Hepatocyte (in vitro differentiated cells): ENCODE results near the gene ANKS6. TPM values are rescaled to one million over a fixed set of nuclear protein-coding genes. Genes with fewer than 3 reads are reported as not detected.
A peak's percentile ranks its signal among the peaks of the same experiment; 100 is the strongest.

Experiments
- DNase-seq: peaks from one replicate; pipeline ENCODE4 v3.0.0-alpha.2; 2016; ENCODE audit warnings: low spot score
- H2AFZ ChIP-seq: fragments of 200-600 bp; sonication (generic); 2 replicates; pipeline ENCODE4 v1.6.0; 2016; ENCODE audit warnings: antibody characterized with exemption, mild to moderate bottlenecking
- H3K27ac ChIP-seq: fragments of 200-600 bp; sonication (generic); 2 replicates; pipeline ENCODE4 v1.5.1; 2016; ENCODE audit warnings: mild to moderate bottlenecking
- H3K27me3 ChIP-seq: fragments of 200-600 bp; sonication (generic); 2 replicates; pipeline ENCODE4 v1.6.1; 2016
- H3K36me3 ChIP-seq: fragments of 200-600 bp; sonication (generic); replicated peaks from 2 replicates; pipeline ENCODE4 v1.5.1; 2016; ENCODE audit warnings: low read depth; ENCODE audit not compliant: insufficient read depth
- H3K4me1 ChIP-seq: fragments of 200-600 bp; sonication (generic); 2 replicates; pipeline ENCODE4 v1.5.1; 2016; ENCODE audit warnings: mild to moderate bottlenecking, moderate library complexity; ENCODE audit not compliant: insufficient read depth
- H3K4me2 ChIP-seq: fragments of 200-600 bp; sonication (generic); 2 replicates; pipeline ENCODE4 v1.6.0; 2016
- H3K4me3 ChIP-seq: fragments of 200-600 bp; sonication (generic); 2 replicates; pipeline ENCODE4 v1.5.1; 2016; ENCODE audit warnings: mild to moderate bottlenecking
- H3K79me2 ChIP-seq: fragments of 200-600 bp; sonication (generic); 2 replicates; pipeline ENCODE4 v1.6.0; 2017; ENCODE audit warnings: mild to moderate bottlenecking
- H3K9me2 ChIP-seq: fragments of 200-600 bp; sonication (generic); replicated peaks from 2 replicates; pipeline ENCODE4 v1.6.0; 2017; ENCODE audit warnings: mild to moderate bottlenecking; ENCODE audit not compliant: insufficient read depth
- H3K9me3 ChIP-seq: fragments of 200-600 bp; sonication (generic); 2 replicates; pipeline ENCODE4 v1.5.1; 2016; ENCODE audit warnings: low read depth, mild to moderate bottlenecking
- H4K20me1 ChIP-seq: fragments of 200-600 bp; sonication (generic); 2 replicates; pipeline ENCODE4 v1.6.0; 2016; ENCODE audit warnings: mild to moderate bottlenecking; ENCODE audit not compliant: insufficient read depth, poor library complexity, severe bottlenecking
- EZH2 ChIP-seq: fragments of 200-600 bp; sonication (generic); IDR thresholded peaks from 2 replicates; pipeline ENCODE4 v1.6.1; 2016; ENCODE audit warnings: antibody characterized with exemption, mild to moderate bottlenecking, borderline replicate concordance
- EZH2phosphoT487 ChIP-seq: fragments of 200-600 bp; sonication (generic); IDR thresholded peaks from one replicate; pipeline ENCODE4 v1.6.1; 2018; ENCODE audit warnings: antibody characterized with exemption, mild to moderate bottlenecking, low read depth, moderate library complexity; ENCODE audit not compliant: unreplicated experiment, severe bottlenecking
- WGBS: methylation state at CpG from one replicate; pipeline ENCODE4 v1.1.6; 2016; ENCODE audit warnings: low lambda C conversion rate; ENCODE audit errors: missing lambda C conversion rate; 5-methylcytosine and 5-hydroxymethylcytosine counted together
- polyA plus RNA-seq: library from polyadenylated mRNA; unstranded; fragments of >200 nt; fragmentation: Nextera tagmentation; extraction: Ambion mirVana; gene quantifications from 2 replicates; pipeline ENCODE4 v1.2.1, GENCODE V29; 2016
- total RNA-seq: library from RNA; depleted of rRNA; stranded (reverse); fragments of >200 nt; gene quantifications from 2 replicates; pipeline ENCODE4 v1.2.3, GENCODE V29; 2014
- TF ChIP-seq, protein P1 (sequence below): fragments of 200-600 bp; sonication (generic); IDR thresholded peaks from 2 replicates; pipeline ENCODE4 v1.5.1; 2016; ENCODE audit warnings: antibody characterized with exemption, mild to moderate bottlenecking; ENCODE audit not compliant: poor library complexity

The ANKS6 gene
- total and polyA plus RNA-seq, 2 experiments from 2014 or later, result 21.3 to 22.9 TPM

GRCh38 chr9:98811051-98811650, 14.8 kb upstream of the ANKS6 start:
- WGBS, result 84% methylated on average over 2 of the region's 2 CpGs
- H3K9me3 ChIP-seq, result no peaks in the 10 kb centered on the region
- no peaks in the 10 kb centered on the region for H3K27me3 ChIP-seq
- H3K79me2 ChIP-seq, result no peaks in the 10 kb centered on the region
- no peak for DNase-seq
- peaks cover 33% of the 10 kb centered on the region for H3K4me1 ChIP-seq
- no peaks in the 10 kb centered on the region for H3K36me3 ChIP-seq
- H3K4me3 ChIP-seq, result no peak overlapping the region
- no peak overlapping the region for H2AFZ ChIP-seq
- H4K20me1 ChIP-seq, result no peaks in the 10 kb centered on the region
- peak overlapping the region; percentile 38 for H3K27ac ChIP-seq
- no peaks in the 10 kb centered on the region for H3K9me2 ChIP-seq
- TF ChIP-seq, protein P1, sequence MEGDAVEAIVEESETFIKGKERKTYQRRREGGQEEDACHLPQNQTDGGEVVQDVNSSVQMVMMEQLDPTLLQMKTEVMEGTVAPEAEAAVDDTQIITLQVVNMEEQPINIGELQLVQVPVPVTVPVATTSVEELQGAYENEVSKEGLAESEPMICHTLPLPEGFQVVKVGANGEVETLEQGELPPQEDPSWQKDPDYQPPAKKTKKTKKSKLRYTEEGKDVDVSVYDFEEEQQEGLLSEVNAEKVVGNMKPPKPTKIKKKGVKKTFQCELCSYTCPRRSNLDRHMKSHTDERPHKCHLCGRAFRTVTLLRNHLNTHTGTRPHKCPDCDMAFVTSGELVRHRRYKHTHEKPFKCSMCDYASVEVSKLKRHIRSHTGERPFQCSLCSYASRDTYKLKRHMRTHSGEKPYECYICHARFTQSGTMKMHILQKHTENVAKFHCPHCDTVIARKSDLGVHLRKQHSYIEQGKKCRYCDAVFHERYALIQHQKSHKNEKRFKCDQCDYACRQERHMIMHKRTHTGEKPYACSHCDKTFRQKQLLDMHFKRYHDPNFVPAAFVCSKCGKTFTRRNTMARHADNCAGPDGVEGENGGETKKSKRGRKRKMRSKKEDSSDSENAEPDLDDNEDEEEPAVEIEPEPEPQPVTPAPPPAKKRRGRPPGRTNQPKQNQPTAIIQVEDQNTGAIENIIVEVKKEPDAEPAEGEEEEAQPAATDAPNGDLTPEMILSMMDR, result no peak
- TF ChIP-seq EZH2phosphoT487 (no peak), EZH2 (no peak)
- H3K4me2 ChIP-seq, result no peak overlapping the region

DNA sequence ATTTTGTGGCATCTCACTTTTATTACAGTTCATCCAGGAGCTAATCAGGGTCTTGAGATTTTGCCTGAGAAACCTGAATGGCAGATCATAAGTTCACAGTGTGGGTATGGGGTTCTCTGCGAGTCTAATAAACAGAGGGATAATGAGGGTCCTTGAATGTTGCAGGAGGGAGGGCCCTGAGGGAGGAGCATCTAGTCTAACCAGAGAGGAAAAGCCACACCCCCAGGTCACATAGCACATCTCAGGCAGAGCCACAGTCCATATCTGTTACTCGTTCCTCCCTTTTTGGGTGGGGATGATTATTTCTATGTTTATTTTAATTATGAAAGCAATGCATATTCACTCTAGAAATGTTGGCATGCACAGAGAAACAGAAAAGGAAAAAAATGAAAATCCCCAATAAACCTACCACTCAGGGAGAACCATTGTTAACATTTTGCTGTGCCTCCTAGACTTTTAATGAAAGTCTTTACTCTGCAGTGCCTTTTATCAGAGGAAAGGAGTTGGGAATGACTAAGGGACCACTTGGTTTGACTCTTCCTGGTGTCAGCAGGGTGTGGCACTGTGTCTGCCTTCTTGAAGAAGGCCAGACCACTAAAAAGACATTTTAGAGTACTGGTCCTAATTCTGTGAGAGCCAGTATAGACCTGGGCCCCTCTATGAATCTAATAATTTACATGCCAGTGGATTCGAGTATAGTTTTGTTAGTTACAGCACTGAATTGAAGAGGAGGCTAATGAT, 13.9 kb upstream of the ANKS6 start:
- Histone ChIP-seq H3K27me3 (no peaks in the 10 kb centered on the region), H3K4me1 (peaks cover 35% of the 10 kb centered on the region), H3K9me3 (no peaks in the 10 kb centered on the region), H2AFZ (no peak overlapping the region), H3K79me2 (no peaks in the 10 kb centered on the region), H3K27ac (peak overlapping the region; percentile 69), H3K4me2 (peak overlapping the region; percentile 97), H4K20me1 (no peaks in the 10 kb centered on the region), H3K9me2 (no peaks in the 10 kb centered on the region), H3K36me3 (no peaks in the 10 kb centered on the region), H3K4me3 (no peak overlapping the region)
- DNase-seq, result no peak
- no peak for TF ChIP-seq EZH2
- TF ChIP-seq, protein P1, result no peak
- no peak for TF ChIP-seq EZH2phosphoT487
- 54% methylated on average over 3 of the region's 3 CpGs for WGBS

DNA sequence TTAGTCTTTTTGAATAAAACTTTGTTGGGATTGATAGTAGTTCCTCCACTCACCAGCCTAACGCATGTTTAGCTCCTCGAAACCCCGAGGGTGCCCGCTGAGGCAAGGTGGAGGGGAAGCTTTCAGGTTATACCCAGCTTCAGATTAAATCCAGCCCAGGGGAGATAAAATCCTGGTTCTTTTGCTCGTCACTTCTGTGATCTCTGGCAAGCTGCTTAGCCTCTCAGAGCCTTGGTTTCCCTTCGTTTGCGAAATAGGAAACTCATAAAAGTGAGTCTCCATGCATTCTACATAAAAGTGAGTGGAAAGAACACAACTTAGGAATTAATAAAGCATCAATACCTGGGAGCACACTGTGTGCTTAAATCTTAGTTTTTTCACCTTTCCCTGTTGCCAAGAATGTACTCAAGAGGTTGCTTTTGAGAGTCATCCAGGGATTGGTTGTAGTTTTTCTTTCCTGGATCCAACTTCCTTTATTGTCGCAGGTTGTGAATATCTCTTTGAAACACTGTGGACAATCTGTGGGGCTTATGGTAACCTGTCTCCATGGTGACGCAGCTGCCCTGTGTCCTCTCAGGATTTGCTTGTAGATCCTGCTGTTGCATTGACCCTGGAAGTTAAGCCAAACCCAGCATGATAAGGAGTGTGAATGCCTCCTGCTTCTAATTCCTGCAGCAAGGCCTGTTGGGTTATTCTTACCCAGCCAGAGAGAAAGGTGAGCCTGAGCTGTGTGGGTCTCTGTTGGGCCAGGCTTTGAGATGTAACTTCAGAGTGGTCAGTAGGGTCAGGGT, 13.2 kb upstream of the ANKS6 start:
- H3K4me1 ChIP-seq, result peaks cover 38% of the 10 kb centered on the region
- no peak overlapping the region for H3K4me3 ChIP-seq
- 61% methylated on average over 9 of the region's 9 CpGs for WGBS
- H3K9me3 ChIP-seq, result no peaks in the 10 kb centered on the region
- H3K4me2 ChIP-seq, result peak overlapping the region; percentile 97
- peak; percentile 73 for DNase-seq
- no peaks in the 10 kb centered on the region for H3K36me3 ChIP-seq
- TF ChIP-seq, protein P1, result no peak
- TF ChIP-seq EZH2phosphoT487 (no peak), EZH2 (no peak)
- no peaks in the 10 kb centered on the region for H3K27me3 ChIP-seq
- H2AFZ ChIP-seq, result no peak overlapping the region
- peak overlapping the region; percentile 69 for H3K27ac ChIP-seq
- no peaks in the 10 kb centered on the region for H3K9me2 ChIP-seq
- no peaks in the 10 kb centered on the region for H4K20me1 ChIP-seq
- no peaks in the 10 kb centered on the region for H3K79me2 ChIP-seq
